IPS-11a (cell line): Measurements from ENCODE around the gene HP1BP3.

Source experiments
- H3K4me3 ChIP-seq: one replicate; pipeline ENCODE4 v1.5.1; 2013; ENCODE audit warnings: low read depth, low read length, control low read depth

Gene HP1BP3

GRCh38 chr1:20693623-20694022 is 93.5 kb downstream of the HP1BP3 start:
- no peak overlapping the region for H3K4me3 ChIP-seq
